Body of pancreas (tissue), 4 donors: ENCODE measurements around the gene TSHZ3. TPM values are rescaled to one million over a fixed set of nuclear protein-coding genes. Genes with fewer than 3 reads are reported as not detected.

ENCODE experiments used
- ATAC-seq: fragments of 150-250 bp; one replicate; pipeline ENCODE4 v1.9.1; 2016
- DNase-seq, 4 donors: peaks; one replicate each; pipeline ENCODE4 v3.0.0-alpha.2; 2019
- H3K27ac ChIP-seq, 4 donors: fragments of 200-600 bp; sonication (generic); 1 replicate in 3 of 4; 2 replicates in 1 of 4; pipeline versions ENCODE4 v1.5.1 to v1.6.1; 2016 to 2019; ENCODE audit warnings: mild to moderate bottlenecking in 1 of 4, mixed read lengths in 1 of 4, moderate library complexity in 1 of 4
- H3K27me3 ChIP-seq, 2 donors: fragments of 200-600 bp; sonication (generic); one replicate each; pipeline ENCODE4 v1.6.0; 2016; ENCODE audit warnings: mild to moderate bottlenecking in 1 of 2
- H3K36me3 ChIP-seq, 2 donors: fragments of 200-600 bp; sonication (generic); replicated peaks in 1 of 2; 2 replicates each; pipeline ENCODE4 v1.5.1; 2016; ENCODE audit warnings: low read depth in 2 of 2; ENCODE audit not compliant: insufficient read depth in 1 of 2
- H3K4me1 ChIP-seq: fragments of 200-600 bp; sonication (generic); one replicate; pipeline ENCODE4 v1.6.0; 2016
- H3K4me3 ChIP-seq, 2 donors: fragments of 200-600 bp; sonication (generic); 1 replicate in 1 of 2; 2 replicates in 1 of 2; pipeline ENCODE4 v1.5.1; 2016 to 2019
- H3K9me3 ChIP-seq, 3 donors: fragments of 200-600 bp; sonication (generic); 1 replicate in 2 of 3; 2 replicates in 1 of 3; pipeline ENCODE4 v1.5.1; 2016
- CTCF ChIP-seq, 7 experiments: fragments of 450-650 bp in 4 of 7; fragments of 200-600 bp in 3 of 7; sonication (generic) in 3 of 7; IDR thresholded peaks; one replicate each; pipeline ENCODE4 v1.5.1; 2016 to 2019; ENCODE audit warnings: antibody characterized with exemption in 7 of 7
- POLR2A ChIP-seq, 3 donors: fragments of 450-650 bp; IDR thresholded peaks; one replicate each; pipeline ENCODE4 v1.6.1; 2016; ENCODE audit warnings: antibody characterized with exemption in 3 of 3, mild to moderate bottlenecking in 2 of 3
- WGBS, 2 donors: methylation state at CpG; one replicate each; pipeline ENCODE4 v1.1.5; 2017; 5-methylcytosine and 5-hydroxymethylcytosine counted together
- intact Hi-C: fragments of 100-400 bp; cut with DNase I; formaldehyde crosslinking; loops from one replicate; pipeline ENCODE4 v1.15.1; 2023
- total RNA-seq, 2 donors: library from RNA; depleted of rRNA; stranded (reverse); fragments of >200 nt; gene quantifications; one replicate each; pipeline ENCODE4 v1.1.0, GENCODE V29; 2016

The TSHZ3 gene
- total RNA-seq, 2 donors from 2014 or later: 1.3 to 3.0 TPM

DNA sequence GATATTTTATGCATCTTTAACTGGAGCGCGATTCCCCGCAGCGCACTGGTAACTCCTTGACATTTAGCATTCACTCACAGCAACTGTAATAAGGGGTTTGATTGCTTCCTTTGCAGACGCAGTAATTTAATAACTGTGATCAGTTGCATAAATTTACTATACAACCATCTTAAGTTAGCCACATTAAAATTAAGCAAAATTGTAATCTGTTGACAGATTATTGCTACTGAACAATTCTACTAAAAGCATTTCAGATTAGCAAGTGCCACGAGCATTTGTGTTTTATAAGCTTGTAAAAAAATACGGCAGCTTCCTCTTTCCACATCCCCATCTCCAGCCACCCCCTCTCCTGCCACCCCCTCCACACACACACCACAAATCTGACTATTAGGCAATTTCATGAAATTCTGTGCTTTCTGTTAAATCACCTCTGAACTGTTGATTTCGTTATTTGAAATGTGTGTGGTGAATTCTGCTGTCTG lies 44.4 kb downstream of the TSHZ3 start:
- intact Hi-C loops: no loop called here
- H3K27me3 ChIP-seq: no peaks in the 10 kb centered on the region
- no peaks in the 10 kb centered on the region for H3K9me3 ChIP-seq
- no peaks in the 10 kb centered on the region for H3K4me1 ChIP-seq
- H3K36me3 ChIP-seq: no peaks in the 10 kb centered on the region
- 79% methylated on average over 8 of the region's 8 CpGs for WGBS, 2 donors
- ATAC-seq: no peak
- H3K27ac ChIP-seq: no peak overlapping the region
- H3K4me3 ChIP-seq: no peak overlapping the region
- DNase-seq: peak in 1 of 4 donors; percentile 32
- TF ChIP-seq CTCF (IDR thresholded peaks at IDR 0.05): no peak
- TF ChIP-seq POLR2A (IDR thresholded peaks at IDR 0.05): no peak

DNA sequence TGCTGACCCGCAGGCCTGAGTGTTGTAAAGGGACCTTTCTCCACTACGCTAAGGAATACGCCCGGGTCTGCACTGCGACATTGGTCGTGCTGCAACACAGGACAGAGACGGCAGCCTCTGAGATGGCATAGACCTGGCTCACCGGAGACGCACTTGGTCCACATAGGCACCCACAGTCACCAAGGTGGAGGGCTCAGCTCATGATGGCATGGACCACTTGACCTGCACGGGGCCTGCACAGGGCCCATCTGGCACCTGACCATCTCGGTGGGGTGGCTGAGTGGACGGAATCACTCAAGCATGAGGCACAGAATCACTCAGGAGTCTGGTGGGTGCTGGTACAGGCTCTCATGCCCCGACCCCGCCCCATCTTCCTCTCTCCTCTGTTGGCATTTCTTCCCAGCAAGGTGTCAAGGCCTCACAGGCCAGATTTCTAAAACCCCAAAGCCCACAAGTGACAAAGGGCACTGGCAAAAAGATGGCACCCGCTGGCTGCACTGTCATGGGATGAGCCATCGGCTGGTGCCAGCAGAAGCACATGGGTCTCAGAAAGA lies 45.9 kb downstream of the TSHZ3 start:
- H3K4me3 ChIP-seq: no peak overlapping the region
- H3K27ac ChIP-seq: no peak overlapping the region
- no peaks in the 10 kb centered on the region for H3K36me3 ChIP-seq
- intact Hi-C loops: no loop called here
- WGBS, 2 donors: 91 to 92% methylated on average over 10 to 16 of the region's 16 CpGs
- TF ChIP-seq CTCF (IDR thresholded peaks at IDR 0.05): no peak
- TF ChIP-seq POLR2A (IDR thresholded peaks at IDR 0.05): no peak
- ATAC-seq (no peak), DNase-seq (no peak)
- H3K4me1 ChIP-seq: no peaks in the 10 kb centered on the region
- no peaks in the 10 kb centered on the region for H3K27me3 ChIP-seq
- no peaks in the 10 kb centered on the region for H3K9me3 ChIP-seq

GRCh38 chr19:31301306-31301980 lies 47.8 kb downstream of the TSHZ3 start:
- ATAC-seq (no peak), DNase-seq (no peak)
- Histone ChIP-seq H3K4me3 (no peak overlapping the region), H3K27me3 (no peaks in the 10 kb centered on the region), H3K4me1 (no peaks in the 10 kb centered on the region), H3K9me3 (no peaks in the 10 kb centered on the region), H3K27ac (no peak overlapping the region), H3K36me3 (no peaks in the 10 kb centered on the region)
- intact Hi-C loops: no loop called here
- TF ChIP-seq POLR2A (IDR thresholded peaks at IDR 0.05) (no peak), CTCF (IDR thresholded peaks at IDR 0.05) (no peak)
- 78 to 85% methylated on average over 14 to 15 of the region's 15 CpGs for WGBS, 2 donors

GRCh38 chr19:31300422-31300821 lies 48.8 kb downstream of the TSHZ3 start:
- Histone ChIP-seq H3K27ac (no peak overlapping the region), H3K9me3 (no peaks in the 10 kb centered on the region), H3K4me1 (no peaks in the 10 kb centered on the region), H3K4me3 (no peak overlapping the region), H3K27me3 (no peaks in the 10 kb centered on the region), H3K36me3 (no peaks in the 10 kb centered on the region)
- ATAC-seq (no peak), DNase-seq (no peak)
- TF ChIP-seq POLR2A (IDR thresholded peaks at IDR 0.05) (no peak), CTCF (IDR thresholded peaks at IDR 0.05) (no peak)
- intact Hi-C loops: no loop called here
- WGBS, 2 donors: 39 to 59% methylated on average over 5 to 6 of the region's 6 CpGs

DNA sequence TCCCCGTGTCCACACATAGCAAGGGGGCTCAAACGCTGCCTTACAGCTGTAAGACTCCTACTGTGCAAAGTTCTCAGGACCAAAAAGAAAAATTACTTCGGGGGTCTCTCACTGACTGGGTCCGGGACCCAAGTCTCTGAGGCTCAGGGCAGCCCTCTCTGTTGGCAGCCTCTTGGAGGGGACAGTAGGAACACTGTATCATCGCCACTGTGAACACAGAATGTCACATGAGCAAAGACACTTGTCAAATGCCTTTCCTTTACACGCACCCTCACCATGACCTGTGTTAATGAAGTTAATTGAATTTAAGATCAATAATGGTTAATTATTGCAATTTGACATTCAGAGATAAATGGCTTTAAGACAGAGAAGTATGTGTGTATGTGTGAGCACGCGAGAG lies 49.6 kb downstream of the TSHZ3 start:
- H3K27ac ChIP-seq: no peak overlapping the region
- no peaks in the 10 kb centered on the region for H3K27me3 ChIP-seq
- DNase-seq (no peak), ATAC-seq (no peak)
- intact Hi-C loops: no loop called here
- no peaks in the 10 kb centered on the region for H3K4me1 ChIP-seq
- TF ChIP-seq CTCF (IDR thresholded peaks at IDR 0.05) (no peak), POLR2A (IDR thresholded peaks at IDR 0.05) (no peak)
- H3K4me3 ChIP-seq: no peak overlapping the region
- whole genome bisulfite sequencing, 2 donors: 48 to 53% methylated on average over 8 of the region's 8 CpGs
- no peaks in the 10 kb centered on the region for H3K9me3 ChIP-seq
- H3K36me3 ChIP-seq: no peaks in the 10 kb centered on the region
